ENCODE data around the gene SMARCD3.

The SMARCD3 gene

DNA sequence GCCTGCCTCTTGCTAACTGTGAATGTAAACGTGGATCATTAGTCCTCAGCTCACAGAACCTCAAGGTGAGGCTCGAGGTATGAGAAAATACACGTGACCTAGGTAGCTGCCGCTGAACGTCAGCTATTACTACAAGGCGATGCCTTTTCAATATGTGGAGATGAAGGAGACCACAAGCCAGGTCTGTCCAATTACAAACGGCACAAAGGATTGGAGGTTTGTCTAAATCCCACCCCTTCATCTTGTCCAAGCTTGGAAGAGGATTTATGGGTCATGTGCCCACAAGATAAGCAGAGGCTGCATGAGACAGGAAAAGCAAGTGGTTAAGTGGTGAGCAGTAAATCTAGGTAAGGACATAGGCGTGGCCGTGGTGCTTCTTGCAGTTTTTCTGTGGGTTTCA lies 41.6 kb downstream of the SMARCD3 start:
- peak; percentile 15 for DNase-seq

DNA sequence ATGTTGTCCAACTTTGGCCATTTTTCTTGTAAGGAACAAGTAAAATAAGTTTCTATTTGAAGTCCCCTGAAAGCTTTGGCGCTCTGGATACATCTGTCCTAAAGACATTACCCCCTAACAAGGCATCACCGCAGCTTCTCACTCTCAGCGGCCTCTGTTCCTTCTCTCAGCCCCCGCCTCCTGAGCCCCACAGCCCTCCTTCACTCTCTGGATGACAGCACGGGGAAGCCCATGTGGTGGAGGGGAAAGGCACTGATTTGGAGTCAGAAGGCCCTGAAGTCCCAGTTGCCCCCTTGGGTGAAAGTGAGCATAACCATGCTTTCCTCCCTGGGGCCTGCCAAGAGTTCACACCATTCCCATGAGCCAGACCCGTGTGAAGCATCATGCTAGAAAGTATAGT lies 42.8 kb downstream of the SMARCD3 start:
- no peak for DNase-seq

DNA sequence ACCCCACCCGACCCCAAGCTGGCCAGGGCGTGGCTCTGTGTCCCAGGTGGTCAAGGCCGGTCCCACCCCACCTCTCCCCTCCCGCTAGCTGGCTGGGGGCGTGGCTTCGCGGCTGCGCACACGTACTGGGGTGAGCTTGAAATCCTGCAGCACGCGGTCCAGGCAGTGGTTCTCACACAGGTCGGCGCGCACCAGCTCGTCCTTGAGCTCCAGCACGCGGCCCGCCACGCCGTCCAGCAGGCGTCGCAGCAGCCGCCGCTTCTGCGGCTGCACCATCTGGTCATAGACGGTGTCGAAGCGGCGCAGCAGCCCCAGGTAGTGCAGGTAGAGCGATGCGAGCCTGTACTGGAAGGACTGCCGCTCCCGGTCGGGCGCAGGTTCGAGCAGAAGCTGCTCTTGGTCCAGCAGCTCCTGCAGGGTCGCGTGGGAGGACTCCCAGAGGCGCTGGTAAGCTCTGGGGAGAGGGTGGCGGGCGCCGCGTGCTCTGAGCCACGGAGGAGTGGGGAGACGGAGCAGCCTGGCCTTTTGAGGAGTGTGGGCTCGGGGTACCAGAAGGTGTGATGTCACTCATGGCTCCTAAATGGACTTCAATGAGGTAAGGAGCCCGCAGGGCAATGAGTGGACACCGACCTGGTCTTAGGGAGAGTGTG lies 44.0 kb downstream of the SMARCD3 start:
- DNase-seq: peak; percentile 5

DNA sequence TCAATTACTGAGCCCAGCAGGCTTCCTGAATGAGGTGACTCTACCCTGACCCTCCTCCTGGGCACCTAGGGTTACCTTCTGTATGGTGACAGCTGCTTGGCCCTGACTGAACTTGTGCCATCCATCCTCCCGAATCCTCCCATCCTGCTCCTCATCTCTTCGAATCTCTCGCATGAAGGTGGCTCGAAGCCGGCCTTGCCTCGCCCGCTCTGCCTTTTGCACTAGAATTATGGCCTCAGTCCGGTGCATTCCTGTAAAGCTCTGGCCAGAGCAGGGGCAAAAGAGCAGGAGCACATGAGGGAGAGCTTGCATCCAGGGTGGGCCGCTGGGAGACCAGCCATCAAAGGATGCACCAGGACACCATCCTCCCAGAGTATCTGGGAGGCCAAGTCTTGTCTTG lies 45.7 kb downstream of the SMARCD3 start:
- DNase-seq: no peak

DNA sequence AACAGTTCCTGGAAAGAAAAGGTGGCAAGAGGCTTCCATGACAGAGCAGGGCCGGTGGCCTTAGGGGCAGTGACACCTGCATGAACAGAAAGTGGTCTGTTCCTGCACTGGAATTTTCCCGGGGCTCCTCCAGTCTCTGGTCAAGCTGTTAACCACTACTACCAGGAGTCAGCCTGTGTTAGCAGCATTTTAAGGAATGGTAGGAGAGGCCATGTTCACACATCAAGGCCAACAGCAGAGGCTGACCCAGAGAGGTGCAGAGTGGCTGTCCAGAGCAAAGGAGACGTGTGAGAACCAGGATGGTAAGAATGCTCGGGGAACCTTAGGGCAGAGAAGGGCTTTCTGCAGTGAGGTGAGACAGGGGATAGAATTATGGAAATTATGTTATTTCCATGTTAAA lies 46.7 kb downstream of the SMARCD3 start:
- DNase-seq: no peak

DNA sequence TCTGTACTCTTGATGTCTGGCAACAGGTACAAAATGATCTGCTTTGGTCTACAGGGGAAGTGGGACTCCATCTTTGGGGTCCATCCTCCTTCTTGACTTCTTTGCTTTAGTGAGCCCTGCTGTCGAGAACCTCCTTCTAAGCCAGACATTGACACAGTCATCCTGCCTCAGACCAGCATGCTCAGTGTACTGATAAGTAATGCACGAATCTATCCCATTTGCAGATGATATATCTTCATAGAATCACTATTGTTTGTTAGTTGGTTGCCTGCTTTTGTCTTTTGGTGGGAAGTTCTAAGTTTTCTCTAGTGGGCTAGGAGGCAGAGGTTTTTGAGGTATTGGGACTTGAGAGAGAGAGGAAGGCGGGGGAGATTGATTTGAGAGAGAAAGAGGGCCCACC lies 47.1 kb downstream of the SMARCD3 start:
- no peak for DNase-seq

DNA sequence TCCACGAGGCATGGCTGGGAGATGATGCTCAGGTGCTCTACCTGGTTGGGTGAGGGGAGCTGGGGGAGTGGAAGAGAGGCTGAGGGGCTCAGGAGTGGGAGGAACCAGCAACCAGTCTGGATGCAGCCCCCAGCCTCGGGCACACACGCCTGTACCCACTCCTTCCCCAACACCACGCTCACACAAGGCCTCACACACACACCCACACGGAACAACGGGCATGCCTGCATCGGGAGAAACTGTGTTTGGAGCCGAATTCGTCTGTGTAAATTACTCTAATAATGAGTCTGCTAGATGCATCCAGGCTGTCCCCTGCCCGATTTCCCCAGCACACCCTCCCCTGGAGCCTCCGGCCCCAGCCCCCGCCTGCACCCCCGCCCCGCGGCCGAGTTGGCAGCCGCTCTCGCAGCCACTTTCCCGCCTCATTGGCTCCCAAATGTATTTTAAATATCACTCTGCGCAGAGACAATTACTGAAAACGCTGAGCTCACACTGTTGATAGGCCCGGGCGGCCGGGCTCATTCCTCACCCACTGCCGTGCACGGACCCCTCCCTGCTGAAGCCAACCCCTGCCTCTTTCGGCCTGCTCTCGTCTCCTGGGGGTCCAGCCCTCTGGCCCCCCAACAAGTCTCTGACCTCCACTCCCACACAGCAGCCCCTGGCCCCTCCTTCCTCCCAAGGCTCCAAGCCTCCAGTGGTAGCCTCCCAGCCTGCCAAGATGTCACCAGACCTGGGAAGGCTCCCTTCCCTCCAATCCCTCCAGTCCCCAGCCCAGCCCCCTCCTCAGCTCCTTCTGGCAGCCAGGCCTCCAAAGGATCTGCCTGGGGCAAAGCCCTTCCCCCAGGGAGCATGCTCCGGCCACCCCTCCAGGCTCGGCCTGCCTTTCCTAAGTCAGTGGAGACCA lies 49.3 kb downstream of the SMARCD3 start:
- DNase-seq: no peak

DNA sequence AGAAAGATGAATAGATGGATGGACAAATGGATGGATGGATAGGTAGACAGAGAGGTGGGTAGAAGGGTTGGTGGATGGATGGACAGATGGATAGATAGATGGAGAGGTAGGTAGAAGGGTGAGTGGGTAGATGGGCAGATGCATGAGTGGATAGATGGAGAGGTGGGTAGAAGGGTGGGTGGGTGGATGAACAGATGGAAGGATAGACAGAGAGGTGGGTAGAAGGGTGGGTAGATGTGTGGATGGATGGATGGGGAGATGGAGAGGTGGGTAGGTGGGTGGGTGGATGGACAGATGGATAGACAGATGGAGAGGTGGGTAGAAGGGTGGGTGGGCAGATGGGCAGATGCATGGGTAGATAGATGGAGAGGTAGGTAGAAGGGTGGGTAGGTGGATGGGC lies 50.6 kb downstream of the SMARCD3 start:
- no peak for DNase-seq

DNA sequence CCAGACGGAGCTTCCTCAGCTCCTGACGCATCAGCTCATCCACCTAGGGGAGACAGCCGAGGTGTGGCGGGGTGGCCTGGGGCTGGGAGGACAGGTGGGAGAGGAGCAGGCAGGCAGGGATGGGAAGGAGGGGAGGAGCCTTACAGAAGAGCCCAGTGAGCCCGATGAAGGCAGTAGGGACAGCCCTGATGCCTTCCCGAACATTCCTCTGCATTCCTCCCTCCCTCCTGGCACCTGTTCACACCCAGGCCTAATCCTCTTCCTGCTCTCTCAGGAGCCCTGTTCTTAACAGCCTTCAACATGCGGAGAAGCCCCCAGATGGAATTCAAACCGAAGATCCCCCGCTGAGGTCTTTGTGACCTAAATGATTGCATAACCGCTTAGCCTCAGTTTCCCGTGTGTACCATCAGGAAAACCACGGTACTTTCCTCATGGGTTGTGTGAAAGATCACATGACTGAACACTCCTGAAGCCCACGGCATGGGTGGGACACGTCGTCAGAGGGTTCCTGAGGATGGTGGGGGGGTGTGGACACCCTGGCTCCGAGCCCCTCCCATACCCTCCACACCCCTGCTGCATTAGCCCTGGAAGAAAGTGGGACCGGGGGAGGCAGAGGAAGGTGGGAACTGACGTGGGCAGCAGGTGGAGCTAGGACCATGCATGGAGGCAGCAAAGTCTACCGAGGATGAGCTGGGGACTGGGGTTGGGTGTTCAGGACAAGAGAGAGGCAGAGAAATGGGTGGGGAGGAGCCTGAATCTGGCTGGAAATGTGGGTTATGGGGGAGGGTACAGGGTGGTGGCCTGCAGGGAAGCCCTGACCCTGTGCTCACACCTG lies 52.7 kb downstream of the SMARCD3 start:
- no peak for DNase-seq

DNA sequence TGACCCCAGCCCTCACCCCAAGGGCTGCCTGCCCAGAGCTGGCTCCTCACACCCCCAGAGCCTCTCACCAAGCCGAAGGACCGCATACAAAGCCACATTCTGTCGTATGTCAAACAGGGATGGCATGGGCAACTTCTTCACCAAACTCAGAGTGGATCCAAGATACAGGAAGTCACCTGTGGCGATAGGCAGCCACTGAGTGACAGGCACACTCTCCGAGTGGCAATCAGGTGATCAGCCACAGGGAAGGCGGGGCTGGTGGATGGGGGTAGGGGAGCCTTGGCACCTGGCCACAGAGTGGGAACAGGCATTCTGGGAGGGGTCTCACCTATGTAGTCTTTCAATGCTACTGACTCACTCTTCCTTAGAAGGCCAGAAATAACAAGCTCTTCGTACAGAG lies 54.3 kb downstream of the SMARCD3 start:
- DNase-seq: no peak

DNA sequence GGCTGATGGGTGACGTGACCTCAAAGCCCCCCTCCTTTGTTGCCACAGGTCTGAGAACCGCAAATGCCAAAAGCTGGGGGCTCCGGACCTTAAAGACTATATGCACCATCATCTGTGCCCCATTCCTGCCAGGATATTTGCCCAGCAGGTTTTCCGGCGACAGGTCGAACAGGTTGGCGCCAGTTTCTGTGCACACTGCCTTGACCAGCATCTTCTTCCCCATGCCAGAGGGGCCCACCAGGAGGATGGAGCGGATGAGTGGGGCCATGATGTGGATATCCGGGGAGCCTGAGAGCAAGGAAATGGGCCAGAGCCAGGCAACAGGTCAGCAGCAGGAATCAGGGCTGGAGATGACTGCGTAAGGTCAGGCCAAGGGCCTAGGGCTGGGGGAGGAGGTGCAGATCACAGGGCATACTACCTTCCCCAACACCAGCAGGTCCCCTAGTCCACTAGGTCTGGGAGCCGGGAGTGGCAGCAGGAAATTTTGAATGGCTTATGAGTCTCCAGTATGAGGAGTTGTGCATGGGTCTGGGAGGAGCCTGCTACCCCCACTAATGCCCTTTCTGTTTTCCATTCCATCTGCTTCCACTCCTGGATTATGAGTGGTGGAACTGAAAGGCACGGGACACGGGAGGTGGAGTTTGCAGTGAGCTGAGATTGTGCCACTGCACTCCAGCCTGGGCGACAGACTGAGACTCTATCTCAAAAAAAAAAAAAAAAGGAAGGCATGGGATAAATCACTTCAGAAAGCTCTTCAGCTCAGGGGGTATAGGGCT lies 55.1 kb downstream of the SMARCD3 start:
- DNase-seq: no peak

DNA sequence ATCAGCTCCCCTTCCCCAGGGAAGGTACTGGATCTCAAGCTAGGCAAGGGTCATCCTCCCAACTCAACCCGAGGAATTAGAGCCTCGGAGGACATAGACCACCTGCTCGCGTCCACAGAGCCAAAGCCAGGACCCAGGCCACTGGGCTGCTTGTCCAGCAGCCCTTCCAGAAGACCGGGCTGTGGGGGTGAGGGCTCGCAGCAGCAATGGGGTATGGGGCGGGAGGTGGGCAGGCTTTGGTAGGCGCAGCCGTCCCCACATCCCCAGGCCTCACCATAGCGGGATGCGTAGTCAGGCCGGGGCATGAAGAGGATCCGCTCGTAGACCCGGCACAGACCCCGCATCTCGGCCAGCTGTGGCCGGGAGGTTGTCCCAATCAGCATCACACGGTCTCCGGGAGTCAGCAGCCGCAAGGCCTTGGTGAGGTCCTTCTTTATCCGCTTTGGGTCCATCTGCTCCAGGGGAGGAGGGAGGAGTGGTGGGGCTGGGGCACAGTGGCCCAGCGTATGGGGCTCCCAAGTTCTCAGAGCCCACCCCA lies 56.4 kb downstream of the SMARCD3 start:
- no peak for DNase-seq

DNA sequence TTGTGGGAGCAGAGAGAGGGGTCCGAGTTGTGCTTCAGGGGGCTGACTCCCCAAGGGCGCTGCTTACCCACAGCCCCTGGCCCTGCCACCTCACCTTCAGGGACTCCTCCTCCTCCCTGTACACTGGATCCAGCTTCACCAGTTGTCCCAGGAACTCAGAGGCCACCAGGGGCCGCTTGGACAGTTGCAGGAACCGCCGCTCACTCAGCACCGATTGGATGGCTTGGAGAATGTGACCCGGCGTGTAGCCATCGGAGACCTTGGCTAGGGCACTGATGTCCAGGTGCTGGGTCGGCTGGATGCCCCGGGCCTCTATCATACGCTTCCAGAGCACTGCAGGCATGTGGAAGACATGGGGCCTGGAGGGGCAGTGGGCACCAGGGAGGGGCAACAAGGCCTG lies 57.0 kb downstream of the SMARCD3 start:
- DNase-seq: no peak

DNA sequence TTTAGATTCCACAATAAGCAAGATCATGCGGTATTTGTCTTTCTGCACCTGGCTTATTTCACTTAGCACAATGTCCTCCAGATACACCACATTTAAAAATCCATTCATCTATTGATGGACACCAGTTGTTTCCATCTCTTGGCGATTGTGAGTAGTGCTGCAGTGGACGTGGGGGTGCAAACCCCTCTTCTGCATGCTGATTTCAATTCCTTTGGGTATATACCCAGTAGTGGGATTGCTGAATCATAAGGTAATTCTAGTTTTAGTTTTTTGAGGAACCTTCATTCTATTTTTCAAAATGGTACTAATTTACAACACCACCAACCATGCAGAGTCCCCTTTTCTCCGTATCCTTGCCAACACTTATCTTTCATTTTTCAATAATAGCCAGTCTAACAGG lies 59.5 kb downstream of the SMARCD3 start:
- DNase-seq: no peak
